Peyer's patch (tissue), 4 donors: ENCODE results near the gene ADGRB3.

Experiments used
- POLR2A ChIP-seq, 2 donors: fragments of 450-650 bp; IDR thresholded peaks; one replicate each; pipeline ENCODE4 v1.5.1; 2017; ENCODE audit warnings: antibody characterized with exemption in 2 of 2, mild to moderate bottlenecking in 2 of 2, moderate library complexity in 2 of 2
- TF ChIP-seq, protein P1 (sequence below), 6 experiments: fragments of 450-650 bp in 4 of 6; fragments of 200-600 bp in 2 of 6; sonication (generic) in 1 of 6; IDR thresholded peaks; one replicate each; pipeline ENCODE4 v1.5.1; 2017 to 2019; ENCODE audit warnings: antibody characterized with exemption in 6 of 6, mild to moderate bottlenecking in 3 of 6, moderate library complexity in 1 of 6

DNA sequence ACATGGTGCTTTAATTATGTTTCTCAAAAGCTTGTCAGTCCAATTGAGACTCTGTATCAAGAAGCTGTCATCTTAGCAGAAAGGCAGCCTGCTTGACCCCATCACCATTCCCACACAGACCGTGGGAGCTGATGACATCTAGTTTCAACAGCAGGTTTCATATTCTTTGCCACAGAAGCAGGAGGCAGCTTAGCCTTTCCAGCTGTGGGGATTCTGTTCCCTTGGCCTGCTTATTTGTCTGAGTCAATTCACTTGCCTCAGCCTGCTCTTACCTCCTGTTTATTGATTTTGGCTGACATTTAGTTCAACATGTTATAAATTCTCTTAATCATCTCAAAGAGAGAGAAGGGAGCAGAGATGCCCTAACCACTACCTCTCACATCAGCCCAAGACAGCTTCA lies 527.7 kb downstream of the ADGRB3 start:
- TF ChIP-seq, protein P1, sequence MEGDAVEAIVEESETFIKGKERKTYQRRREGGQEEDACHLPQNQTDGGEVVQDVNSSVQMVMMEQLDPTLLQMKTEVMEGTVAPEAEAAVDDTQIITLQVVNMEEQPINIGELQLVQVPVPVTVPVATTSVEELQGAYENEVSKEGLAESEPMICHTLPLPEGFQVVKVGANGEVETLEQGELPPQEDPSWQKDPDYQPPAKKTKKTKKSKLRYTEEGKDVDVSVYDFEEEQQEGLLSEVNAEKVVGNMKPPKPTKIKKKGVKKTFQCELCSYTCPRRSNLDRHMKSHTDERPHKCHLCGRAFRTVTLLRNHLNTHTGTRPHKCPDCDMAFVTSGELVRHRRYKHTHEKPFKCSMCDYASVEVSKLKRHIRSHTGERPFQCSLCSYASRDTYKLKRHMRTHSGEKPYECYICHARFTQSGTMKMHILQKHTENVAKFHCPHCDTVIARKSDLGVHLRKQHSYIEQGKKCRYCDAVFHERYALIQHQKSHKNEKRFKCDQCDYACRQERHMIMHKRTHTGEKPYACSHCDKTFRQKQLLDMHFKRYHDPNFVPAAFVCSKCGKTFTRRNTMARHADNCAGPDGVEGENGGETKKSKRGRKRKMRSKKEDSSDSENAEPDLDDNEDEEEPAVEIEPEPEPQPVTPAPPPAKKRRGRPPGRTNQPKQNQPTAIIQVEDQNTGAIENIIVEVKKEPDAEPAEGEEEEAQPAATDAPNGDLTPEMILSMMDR (IDR thresholded peaks at IDR 0.05): no peak
- TF ChIP-seq POLR2A (IDR thresholded peaks at IDR 0.05): no peak
